ENCODE data around the gene RAB6A.
"Not testable (repeated sequence)": the region's sequence is repeated elsewhere in the genome, so short reads cannot be mapped to it uniquely, and the experiment has no call there.

Gene RAB6A

GRCh38 chr11:73785467-73785866, 24.6 kb upstream of the RAB6A start:
- H3K9me3 ChIP-seq (ENCODE audit: low read length); H3K4me3 ChIP-seq (ENCODE audit: low read length); H3K4me1 ChIP-seq (ENCODE audit: insufficient read depth, low read length); H2AFZ ChIP-seq (ENCODE audit: low read depth, low read length); H3K36me3 ChIP-seq (ENCODE audit: insufficient read depth, low read length); H3K27me3 ChIP-seq (ENCODE audit: insufficient read depth, low read length): not testable (repeated sequence)

- peaks cover 3% of the 10 kb centered on the region for H3K36me3 ChIP-seq (ENCODE audit: insufficient read depth, low read length)
- no peaks in the 10 kb centered on the region for H3K9me3 ChIP-seq (ENCODE audit: low read length)
- no peak overlapping the region for H3K4me3 ChIP-seq (ENCODE audit: low read length)
- H3K4me1 ChIP-seq (ENCODE audit: insufficient read depth, low read length), result peaks cover 3% of the 10 kb centered on the region
- no peaks in the 10 kb centered on the region for H3K27me3 ChIP-seq (ENCODE audit: insufficient read depth, low read length)
- H2AFZ ChIP-seq (ENCODE audit: low read depth, low read length), result no peak overlapping the region
Measured at GRCh38 chr11:73784734-73785133, 23.9 kb upstream of the RAB6A start.

- Histone ChIP-seq H3K9me3 (ENCODE audit: low read length) (no peaks in the 10 kb centered on the region), H3K36me3 (ENCODE audit: insufficient read depth, low read length) (no peaks in the 10 kb centered on the region), H3K4me3 (ENCODE audit: low read length) (no peak overlapping the region), H3K27me3 (ENCODE audit: insufficient read depth, low read length) (no peaks in the 10 kb centered on the region), H2AFZ (ENCODE audit: low read depth, low read length) (no peak overlapping the region), H3K4me1 (ENCODE audit: insufficient read depth, low read length) (peaks cover 3% of the 10 kb centered on the region)
Measured at GRCh38 chr11:73784080-73784634, 23.3 kb upstream of the RAB6A start.

GRCh38 chr11:73783483-73784020, 22.7 kb upstream of the RAB6A start:
- H3K9me3 ChIP-seq (ENCODE audit: low read length), result no peaks in the 10 kb centered on the region
- peaks cover 3% of the 10 kb centered on the region for H3K4me1 ChIP-seq (ENCODE audit: insufficient read depth, low read length)
- no peak overlapping the region for H3K4me3 ChIP-seq (ENCODE audit: low read length)

GRCh38 chr11:73781303-73781702, 20.4 kb upstream of the RAB6A start:
- Histone ChIP-seq H3K27me3 (ENCODE audit: insufficient read depth, low read length) (no peaks in the 10 kb centered on the region), H3K4me3 (ENCODE audit: low read length) (no peak overlapping the region), H3K36me3 (ENCODE audit: insufficient read depth, low read length) (no peaks in the 10 kb centered on the region), H3K4me1 (ENCODE audit: insufficient read depth, low read length) (no peaks in the 10 kb centered on the region), H3K9me3 (ENCODE audit: low read length) (no peaks in the 10 kb centered on the region), H2AFZ (ENCODE audit: low read depth, low read length) (no peak overlapping the region)

More at GRCh38 chr11:73783483-73784020, 22.7 kb upstream of the RAB6A start:
- Histone ChIP-seq H3K27me3 (ENCODE audit: insufficient read depth, low read length) (no peaks in the 10 kb centered on the region), H2AFZ (ENCODE audit: low read depth, low read length) (no peak overlapping the region), H3K36me3 (ENCODE audit: insufficient read depth, low read length) (no peaks in the 10 kb centered on the region)

GRCh38 chr11:73779084-73779902, 18.4 kb upstream of the RAB6A start:
- Histone ChIP-seq H3K9me3 (ENCODE audit: low read length) (no peaks in the 10 kb centered on the region), H3K4me1 (ENCODE audit: insufficient read depth, low read length) (no peaks in the 10 kb centered on the region), H3K4me3 (ENCODE audit: low read length) (peak overlapping the region; percentile 56), H3K36me3 (ENCODE audit: insufficient read depth, low read length) (no peaks in the 10 kb centered on the region), H2AFZ (ENCODE audit: low read depth, low read length) (peak overlapping the region; percentile 71), H3K27me3 (ENCODE audit: insufficient read depth, low read length) (no peaks in the 10 kb centered on the region)

- not testable (repeated sequence) for H2AFZ ChIP-seq (ENCODE audit: low read depth, low read length); H3K36me3 ChIP-seq (ENCODE audit: insufficient read depth, low read length); H3K4me3 ChIP-seq (ENCODE audit: low read length); H3K27me3 ChIP-seq (ENCODE audit: insufficient read depth, low read length); H3K9me3 ChIP-seq (ENCODE audit: low read length); H3K4me1 ChIP-seq (ENCODE audit: insufficient read depth, low read length)
Measured at GRCh38 chr11:73770811-73771210, 9.9 kb upstream of the RAB6A start.

GRCh38 chr11:73766763-73767162, 5.9 kb upstream of the RAB6A start:
- Histone ChIP-seq H3K36me3 (ENCODE audit: insufficient read depth, low read length) (no peaks in the 10 kb centered on the region), H3K27me3 (ENCODE audit: insufficient read depth, low read length) (no peaks in the 10 kb centered on the region), H3K9me3 (ENCODE audit: low read length) (no peaks in the 10 kb centered on the region)

GRCh38 chr11:73762732-73763131, 1.9 kb upstream of the RAB6A start:
- H2AFZ ChIP-seq (ENCODE audit: low read depth, low read length), result no peak overlapping the region
- H3K9me3 ChIP-seq (ENCODE audit: low read length), result no peaks in the 10 kb centered on the region
- peaks cover 16% of the 10 kb centered on the region for H3K4me1 ChIP-seq (ENCODE audit: insufficient read depth, low read length)
- no peaks in the 10 kb centered on the region for H3K36me3 ChIP-seq (ENCODE audit: insufficient read depth, low read length)
- no peak overlapping the region for H3K4me3 ChIP-seq (ENCODE audit: low read length)
- H3K27me3 ChIP-seq (ENCODE audit: insufficient read depth, low read length), result no peaks in the 10 kb centered on the region

More at GRCh38 chr11:73766763-73767162, 5.9 kb upstream of the RAB6A start:
- Histone ChIP-seq H3K4me3 (ENCODE audit: low read length) (no peak overlapping the region), H2AFZ (ENCODE audit: low read depth, low read length) (no peak overlapping the region), H3K4me1 (ENCODE audit: insufficient read depth, low read length) (no peaks in the 10 kb centered on the region)

- peak overlapping the region; percentile 51 for H3K4me3 ChIP-seq (ENCODE audit: low read length)
- no peaks in the 10 kb centered on the region for H3K27me3 ChIP-seq (ENCODE audit: insufficient read depth, low read length)
- H3K9me3 ChIP-seq (ENCODE audit: low read length), result no peaks in the 10 kb centered on the region
- H2AFZ ChIP-seq (ENCODE audit: low read depth, low read length), result peak overlapping the region; percentile 85
- no peaks in the 10 kb centered on the region for H3K36me3 ChIP-seq (ENCODE audit: insufficient read depth, low read length)
- H3K4me1 ChIP-seq (ENCODE audit: insufficient read depth, low read length), result peaks cover 21% of the 10 kb centered on the region
Measured at GRCh38 chr11:73761403-73761945, 600 bp upstream of the RAB6A start.

- Histone ChIP-seq H3K27me3 (ENCODE audit: insufficient read depth, low read length) (no peaks in the 10 kb centered on the region), H3K9me3 (ENCODE audit: low read length) (no peaks in the 10 kb centered on the region), H3K36me3 (ENCODE audit: insufficient read depth, low read length) (no peaks in the 10 kb centered on the region), H3K4me1 (ENCODE audit: insufficient read depth, low read length) (peaks cover 21% of the 10 kb centered on the region), H3K4me3 (ENCODE audit: low read length) (peak overlapping the region; percentile 96), H2AFZ (ENCODE audit: low read depth, low read length) (no peak overlapping the region)
Measured at GRCh38 chr11:73760135-73760678, 667 bp downstream of the RAB6A start.

GRCh38 chr11:73759610-73760134, 1.2 kb downstream of the RAB6A start:
- Histone ChIP-seq H3K36me3 (ENCODE audit: insufficient read depth, low read length) (no peaks in the 10 kb centered on the region), H3K4me1 (ENCODE audit: insufficient read depth, low read length) (peaks cover 21% of the 10 kb centered on the region), H3K4me3 (ENCODE audit: low read length) (peak overlapping the region; percentile 96), H3K9me3 (ENCODE audit: low read length) (no peaks in the 10 kb centered on the region), H3K27me3 (ENCODE audit: insufficient read depth, low read length) (no peaks in the 10 kb centered on the region), H2AFZ (ENCODE audit: low read depth, low read length) (no peak overlapping the region)

- H3K9me3 ChIP-seq (ENCODE audit: low read length), result no peaks in the 10 kb centered on the region
- no peak overlapping the region for H2AFZ ChIP-seq (ENCODE audit: low read depth, low read length)
- no peaks in the 10 kb centered on the region for H3K36me3 ChIP-seq (ENCODE audit: insufficient read depth, low read length)
- H3K4me1 ChIP-seq (ENCODE audit: insufficient read depth, low read length), result peaks cover 21% of the 10 kb centered on the region
- H3K27me3 ChIP-seq (ENCODE audit: insufficient read depth, low read length), result no peaks in the 10 kb centered on the region
- H3K4me3 ChIP-seq (ENCODE audit: low read length), result peak overlapping the region; percentile 96
Measured at GRCh38 chr11:73758451-73758850, 2.4 kb downstream of the RAB6A start.

All from neuron (in vitro differentiated cells).